K562 (cell line): ENCODE data around the gene DNMT3A. TPM values are rescaled to one million over a fixed set of nuclear protein-coding genes. Genes with fewer than 3 reads are reported as not detected.

Experiments
- ATAC-seq: fragments of 200-7000 bp; cut with Tn5 transposase; 3 replicates; pipeline ENCODE4 v1.9.1; 2020; ENCODE audit warnings: moderate library complexity
- BruUV-seq: library from RNA; stranded (reverse); fragments of 400-500 nt; replicated peaks from 2 replicates; lab custom pipeline; 2021; lab: Mats Ljungman, UMichigan
- CTCF ChIA-PET: fragments of 300-600 bp; formaldehyde crosslinking; extraction: SDS; loops from one replicate; lab custom pipeline; 2021; ENCODE audit warnings: low intra/inter-chr PET ratio; lab: Yijun Ruan, JAX
- POLR2A ChIA-PET: fragments of 300-600, 350-650 bp; sonication (Branson Sonifier 250); formaldehyde crosslinking; extraction: SDS; loops from one replicate; lab custom pipeline; 2021; ENCODE audit warnings: antibody characterized with exemption, inconsistent platforms; lab: Yijun Ruan, JAX
- DNase-seq, 4 experiments: peaks; one replicate each; pipeline versions ENCODE4 v3.0.0 to v3.0.0-alpha.2; 2011 to 2018; ENCODE audit warnings: low spot score in 3 of 4, mixed read lengths in 3 of 4; ENCODE audit errors: extremely low read depth in 1 of 4
- FAIRE-seq: peaks from 2 replicates; lab custom pipeline; 2011; peaks lifted over from hg19 to GRCh38; lab: Jason Lieb, UNC
- H2AFZ ChIP-seq: 2 replicates; pipeline ENCODE4 v1.6.0; 2011; ENCODE audit warnings: low read depth, low read length, control low read depth, inconsistent platforms
- H3K27ac ChIP-seq: fragments of 200-600 bp; 3 replicates; pipeline ENCODE4 v1.8.0; 2011; ENCODE audit warnings: low read depth, mild to moderate bottlenecking, control low read depth, inconsistent platforms, low read length, moderate library complexity, mixed read lengths; ENCODE audit errors: extremely low read depth
- H3K27me3 ChIP-seq, 2 experiments: fragments of 300-600 bp in 1 of 2; 2 replicates in 1 of 2; 3 replicates in 1 of 2; pipeline versions ENCODE4 v1.6.0 to v1.8.0; 2011; ENCODE audit warnings: inconsistent platforms in 2 of 2, low read length in 2 of 2, mild to moderate bottlenecking in 1 of 2, mixed read lengths in 1 of 2, moderate library complexity in 1 of 2; ENCODE audit not compliant: control insufficient read depth in 2 of 2, insufficient read depth in 2 of 2
- H3K36me3 ChIP-seq: fragments of 300-600 bp; 3 replicates; pipeline ENCODE4 v1.8.0; 2011; ENCODE audit warnings: mild to moderate bottlenecking, low read length, inconsistent platforms; ENCODE audit not compliant: control insufficient read depth, insufficient read depth
- H3K4me1 ChIP-seq, 2 experiments: fragments of 200-600 bp in 1 of 2; replicated peaks in 1 of 2; 2 replicates in 1 of 2; 3 replicates in 1 of 2; pipeline versions ENCODE4 v1.5.1 to v1.8.0; 2011; ENCODE audit warnings: inconsistent platforms in 2 of 2, low read length in 2 of 2, mild to moderate bottlenecking in 1 of 2, mixed read lengths in 1 of 2, moderate library complexity in 1 of 2; ENCODE audit not compliant: control insufficient read depth in 2 of 2, insufficient read depth in 2 of 2
- H3K4me2 ChIP-seq: 2 replicates; pipeline ENCODE4 v1.6.1; 2011; ENCODE audit warnings: low read length, control low read depth, inconsistent platforms, mixed read lengths; ENCODE audit not compliant: insufficient read depth
- H3K4me3 ChIP-seq: fragments of 200-600 bp; sonication (generic), shearing (Covaris generic); 2 replicates; pipeline ENCODE4 v1.5.1; 2016; ENCODE audit warnings: control low read depth, inconsistent platforms
- H3K79me2 ChIP-seq: fragments of 200-600 bp; 3 replicates; pipeline ENCODE4 v1.8.0; 2011; ENCODE audit warnings: low read length, inconsistent platforms; ENCODE audit not compliant: control insufficient read depth, insufficient read depth
- H3K9ac ChIP-seq, 2 experiments: 2 replicates each; pipeline versions ENCODE4 v1.6.0 to v1.6.1; 2011; ENCODE audit warnings: low read depth in 2 of 2, low read length in 2 of 2, control low read depth in 1 of 2, inconsistent platforms in 1 of 2, mild to moderate bottlenecking in 1 of 2, mixed read lengths in 1 of 2; ENCODE audit not compliant: insufficient read depth in 1 of 2
- H3K9me1 ChIP-seq: one replicate; pipeline ENCODE4 v1.6.0; 2011; ENCODE audit warnings: inconsistent platforms, mild to moderate bottlenecking, low read length, moderate library complexity; ENCODE audit not compliant: control insufficient read depth, insufficient read depth
- H3K9me3 ChIP-seq: replicated peaks from 2 replicates; pipeline ENCODE4 v1.5.1; 2011; ENCODE audit warnings: low read depth, low read length, inconsistent platforms; ENCODE audit not compliant: control insufficient read depth, insufficient read depth
- H4K20me1 ChIP-seq: replicated peaks from 2 replicates; pipeline ENCODE4 v1.6.1; 2011; ENCODE audit warnings: low read length, inconsistent platforms, mixed read lengths; ENCODE audit not compliant: control insufficient read depth, insufficient read depth
- EGR1 ChIP-seq: fragments of 450-650 bp; conservative IDR thresholded peaks from 2 replicates; pipeline ENCODE4 v1.6.1; 2017; ENCODE audit warnings: mild to moderate bottlenecking
- MEF2D ChIP-seq: conservative IDR thresholded peaks from 2 replicates; pipeline ENCODE4 v1.6.1; 2016; ENCODE audit warnings: low read depth, missing genetic modification characterization, missing compliant biosample characterization
- WGBS: fragments of 100-300 bp; shearing (Covaris generic); methylation state at CpG from one replicate; pipeline ENCODE4 v1.1.6; 2016; ENCODE audit warnings: low coverage, mixed read lengths; ENCODE audit not compliant: insufficient coverage; ENCODE audit errors: missing lambda C conversion rate; 5-methylcytosine and 5-hydroxymethylcytosine counted together
- in situ Hi-C: fragments of 300-500 bp; cut with MboI; formaldehyde crosslinking; loops from 4 replicates; pipeline ENCODE4 v1.15.0; 2018; ENCODE audit warnings: inconsistent platforms, mixed read lengths
- intact Hi-C: fragments of 100-400 bp; cut with micrococcal nuclease; formaldehyde crosslinking; loops from 2 replicates; pipeline ENCODE4 v1.14.2; 2022
- polyA plus RNA-seq, 8 experiments: library from polyadenylated mRNA; depleted of rRNA in 4 of 8; stranded (reverse) in 5 of 8; unstranded in 3 of 8; fragments of >200 nt; fragmentation: Nextera tagmentation in 2 of 8; fragmentation: Illumina TruSeq in 1 of 8; extraction: Ambion mirVana in 2 of 8; extraction: Trizol in 1 of 8; gene quantifications; 2 replicates each; pipeline versions ENCODE4 v1.2.1 to v1.2.3, GENCODE V29; 2011 to 2014; ENCODE audit warnings: inconsistent platforms in 1 of 8, missing spikeins in 1 of 8
- total RNA-seq, 7 experiments: library from RNA; depleted of rRNA in 6 of 7; stranded (reverse); fragments of >200 nt in 6 of 7; fragmentation: Illumina TruSeq in 2 of 7; extraction: Trizol in 2 of 7; gene quantifications; 2 replicates each; pipeline versions ENCODE4 v1.2.1 to v1.2.3, GENCODE V29; 2011 to 2021; ENCODE audit warnings: low replicate concordance in 1 of 7
- TF ChIP-seq, protein P1 (sequence below), 2 experiments: IDR thresholded peaks; 2 replicates each; pipeline ENCODE4 v1.6.1; 2012; ENCODE audit warnings: improper control_type of control experiment in 2 of 2, low read depth in 2 of 2, low read length in 2 of 2, borderline replicate concordance in 1 of 2

The DNMT3A gene
- total and polyA plus RNA-seq, 9 of the 15 experiments (the other 6 are each of a cell fraction or from before 2014, with no cell fraction given): 3.0 to 16.0 (median 6.1) TPM

DNA sequence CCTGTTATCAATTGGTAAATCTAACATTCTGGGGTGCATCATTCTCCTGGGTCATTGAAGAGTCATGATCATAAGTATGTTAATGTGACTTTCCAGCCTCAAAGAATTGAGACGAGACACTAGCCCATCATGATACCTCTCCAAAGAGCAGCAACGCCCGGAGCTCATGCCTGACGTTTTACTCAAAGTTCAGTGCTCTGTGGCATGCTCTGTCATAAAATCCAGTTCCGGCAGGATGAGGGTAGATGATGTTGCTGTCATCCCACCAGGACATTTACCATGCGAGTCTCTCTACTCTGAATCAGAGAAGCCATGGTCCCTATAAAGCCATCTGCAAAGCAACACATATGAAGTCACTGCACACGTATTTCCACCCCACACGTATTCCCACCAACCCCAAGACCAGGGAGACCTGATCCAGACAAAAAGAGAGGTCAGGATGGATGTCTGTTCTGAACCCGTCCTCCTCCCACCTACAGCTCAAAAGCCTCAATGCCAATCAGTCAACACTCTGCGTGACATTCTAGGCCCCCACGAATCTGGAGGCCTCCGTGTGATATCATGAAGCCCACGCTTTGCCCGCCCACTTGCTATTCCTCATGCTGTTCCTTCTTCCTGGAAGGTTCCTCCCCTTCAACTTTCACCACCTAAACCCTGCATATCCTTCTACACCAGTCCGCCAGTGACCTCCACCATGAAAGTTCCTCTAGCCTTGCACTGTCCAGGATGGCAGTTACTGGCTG, 85.8 kb downstream of the DNMT3A start:
- no peak for FAIRE-seq

DNA sequence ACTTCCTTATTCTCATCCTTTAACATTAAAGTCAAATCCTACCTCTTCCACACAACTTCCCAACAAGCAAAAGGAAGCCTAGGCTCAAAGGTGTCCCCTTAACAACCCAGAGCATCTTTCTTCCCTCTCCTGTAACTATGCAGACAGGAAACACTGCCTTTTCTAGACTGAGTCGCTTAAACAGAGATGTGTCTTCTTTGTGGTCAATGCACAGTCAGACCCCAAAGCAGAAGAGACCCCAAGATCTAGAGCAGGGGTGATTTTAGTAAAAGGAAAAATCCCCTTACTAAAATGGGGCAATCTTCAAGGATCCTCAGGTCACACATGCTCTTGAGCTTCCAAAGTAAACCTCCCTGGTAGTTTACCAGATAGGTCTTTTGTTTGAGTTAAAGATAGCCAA, 86.8 kb downstream of the DNMT3A start:
- Histone ChIP-seq H2AFZ (no peak overlapping the region), H3K9me3 (no peaks in the 10 kb centered on the region), H3K36me3 (no peaks in the 10 kb centered on the region), H3K9ac (no peak overlapping the region), H3K4me2 (no peak overlapping the region), H3K79me2 (peaks cover 4% of the 10 kb centered on the region; the same call in 2 of the 3 replicates), H3K4me1 (peaks cover 31 to 35% of the 10 kb centered on the region in 2 experiments), H3K27ac (no peak overlapping the region), H3K4me3 (no peak overlapping the region), H3K27me3 (peaks cover 0 to 18% of the 10 kb centered on the region in 2 experiments; a peak in 2 of 5 replicates), H4K20me1 (no peaks in the 10 kb centered on the region), H3K9me1 (no peaks in the 10 kb centered on the region)
- ATAC-seq: no peak
- intact Hi-C loops: no loop called here
- no peak for DNase-seq
- TF ChIP-seq, protein P1, sequence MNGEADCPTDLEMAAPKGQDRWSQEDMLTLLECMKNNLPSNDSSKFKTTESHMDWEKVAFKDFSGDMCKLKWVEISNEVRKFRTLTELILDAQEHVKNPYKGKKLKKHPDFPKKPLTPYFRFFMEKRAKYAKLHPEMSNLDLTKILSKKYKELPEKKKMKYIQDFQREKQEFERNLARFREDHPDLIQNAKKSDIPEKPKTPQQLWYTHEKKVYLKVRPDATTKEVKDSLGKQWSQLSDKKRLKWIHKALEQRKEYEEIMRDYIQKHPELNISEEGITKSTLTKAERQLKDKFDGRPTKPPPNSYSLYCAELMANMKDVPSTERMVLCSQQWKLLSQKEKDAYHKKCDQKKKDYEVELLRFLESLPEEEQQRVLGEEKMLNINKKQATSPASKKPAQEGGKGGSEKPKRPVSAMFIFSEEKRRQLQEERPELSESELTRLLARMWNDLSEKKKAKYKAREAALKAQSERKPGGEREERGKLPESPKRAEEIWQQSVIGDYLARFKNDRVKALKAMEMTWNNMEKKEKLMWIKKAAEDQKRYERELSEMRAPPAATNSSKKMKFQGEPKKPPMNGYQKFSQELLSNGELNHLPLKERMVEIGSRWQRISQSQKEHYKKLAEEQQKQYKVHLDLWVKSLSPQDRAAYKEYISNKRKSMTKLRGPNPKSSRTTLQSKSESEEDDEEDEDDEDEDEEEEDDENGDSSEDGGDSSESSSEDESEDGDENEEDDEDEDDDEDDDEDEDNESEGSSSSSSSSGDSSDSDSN (IDR thresholded peaks at IDR 0.05; ENCODE audit: borderline replicate concordance in 1 of 2, low read depth in 2 of 2, low read length in 2 of 2): no peak
- in situ Hi-C loops: no loop called here
- no TSS peak for BruUV-seq
- ChIA-PET POLR2A (no interaction called here), CTCF (no interaction called here)
- WGBS: 13% methylated on average over 1 of the region's 1 CpG
- peak; percentile 15 for FAIRE-seq

More for the DNA sequence above, 85.8 kb downstream of the DNMT3A start:
- DNase-seq (no peak), ATAC-seq (no peak)
- ChIA-PET CTCF (no interaction called here), POLR2A (no interaction called here)
- peaks cover 26 to 28% of the 10 kb centered on the region in 2 experiments for H3K4me1 ChIP-seq
- intact Hi-C loops: no loop called here
- no TSS peak for BruUV-seq
- no peaks in the 10 kb centered on the region for H3K9me1 ChIP-seq
- 33% methylated on average over 15 of the region's 15 CpGs for WGBS
- H3K4me2 ChIP-seq: no peak overlapping the region
- no peaks in the 10 kb centered on the region for H3K36me3 ChIP-seq
- peaks cover 4% of the 10 kb centered on the region; the same call in 1 of the 3 replicates for H3K79me2 ChIP-seq
- peaks cover 0 to 18% of the 10 kb centered on the region in 2 experiments; a peak in 3 of 5 replicates for H3K27me3 ChIP-seq
- no peaks in the 10 kb centered on the region for H4K20me1 ChIP-seq
- H3K4me3 ChIP-seq: no peak overlapping the region
- TF ChIP-seq MEF2D (tag): no peak
- peak; percentile 66 for TF ChIP-seq EGR1
- no peaks in the 10 kb centered on the region for H3K9me3 ChIP-seq
- H3K9ac ChIP-seq: no peak overlapping the region
- in situ Hi-C loops: no loop called here
- no peak overlapping the region for H2AFZ ChIP-seq
- H3K27ac ChIP-seq: no peak overlapping the region
